Measurements from ENCODE around the gene MAN1A2. TPM values are rescaled to one million over a fixed set of nuclear protein-coding genes. Genes with fewer than 3 reads are reported as not detected.
"Not testable (repeated sequence)": the region's sequence is repeated elsewhere in the genome, so short reads cannot be mapped to it uniquely, and the experiment has no call there.

Gene MAN1A2
- total and polyA plus RNA-seq, 11 donors = 5.1 to 36.5 (median 19.9) TPM

GRCh38 chr1:117447661-117448060 lies 80.4 kb downstream of the MAN1A2 start:
- intact Hi-C loops (cut with DNase I) = no loop called here
- H3K36me3 ChIP-seq = peaks cover 0 to 11% (median 0%) of the 10 kb centered on the region in 9 donors
- no peak overlapping the region for H3K27ac ChIP-seq
- H3K27me3 ChIP-seq = no peaks in the 10 kb centered on the region
- no peaks in the 10 kb centered on the region for H3K4me1 ChIP-seq
- no peak overlapping the region for H3K4me3 ChIP-seq
- no peak for DNase-seq
- H3K9me3 ChIP-seq = peaks cover 0 to 12% (median 0%) of the 10 kb centered on the region in 12 donors
- TF ChIP-seq POLR2A (IDR thresholded peaks at IDR 0.05) = no peak
- TF ChIP-seq CTCF (IDR thresholded peaks at IDR 0.05) = no peak
- ATAC-seq = no peak
- WGBS, 4 donors = 97 to 100% (median 97%) methylated on average over 2 of the region's 2 CpGs

GRCh38 chr1:117452216-117452615 lies 85.0 kb downstream of the MAN1A2 start:
- TF ChIP-seq POLR2A (IDR thresholded peaks at IDR 0.05) = no peak
- TF ChIP-seq CTCF (IDR thresholded peaks at IDR 0.05) = no peak
- WGBS, 4 donors = 92 to 100% (median 99%) methylated on average over 3 of the region's 3 CpGs
- H3K4me1 ChIP-seq = no peaks in the 10 kb centered on the region
- H3K9me3 ChIP-seq = no peaks in the 10 kb centered on the region
- intact Hi-C loops (cut with DNase I) = no loop called here
- H3K36me3 ChIP-seq = peaks cover 0 to 11% (median 0%) of the 10 kb centered on the region in 9 donors
- ATAC-seq (no peak), DNase-seq (no peak)
- no peak overlapping the region for H3K27ac ChIP-seq
- H3K4me3 ChIP-seq = no peak overlapping the region
- no peaks in the 10 kb centered on the region for H3K27me3 ChIP-seq

GRCh38 chr1:117453958-117454357 lies 86.7 kb downstream of the MAN1A2 start:
- no peak overlapping the region for H3K4me3 ChIP-seq
- WGBS, 4 donors = 84 to 87% (median 85%) methylated on average over 2 of the region's 2 CpGs
- H3K27ac ChIP-seq = no peak overlapping the region
- H3K27me3 ChIP-seq = no peaks in the 10 kb centered on the region
- no peaks in the 10 kb centered on the region for H3K9me3 ChIP-seq
- TF ChIP-seq POLR2A (IDR thresholded peaks at IDR 0.05) = no peak
- no peak for TF ChIP-seq CTCF (IDR thresholded peaks at IDR 0.05)
- H3K36me3 ChIP-seq = peaks cover 0 to 11% (median 0%) of the 10 kb centered on the region in 9 donors
- H3K4me1 ChIP-seq = no peaks in the 10 kb centered on the region
- intact Hi-C loops (cut with DNase I) = no loop called here
- no peak for DNase-seq
- ATAC-seq = no peak

GRCh38 chr1:117458410-117458809 lies 91.2 kb downstream of the MAN1A2 start:
- H3K36me3 ChIP-seq; ATAC-seq; H3K9me3 ChIP-seq; DNase-seq; intact Hi-C loops (cut with DNase I); H3K4me1 ChIP-seq; H3K4me3 ChIP-seq; H3K27me3 ChIP-seq; H3K27ac ChIP-seq: not testable (repeated sequence)
- WGBS, 4 donors = 96 to 99% (median 97%) methylated on average over 8 of the region's 8 CpGs

GRCh38 chr1:117466761-117467160 lies 99.5 kb downstream of the MAN1A2 start:
- DNase-seq (no peak), ATAC-seq (no peak)
- Histone ChIP-seq H3K9me3 (no peaks in the 10 kb centered on the region), H3K36me3 (peaks cover 0 to 34% (median 8%) of the 10 kb centered on the region in 9 donors), H3K4me1 (no peaks in the 10 kb centered on the region), H3K27ac (no peak overlapping the region), H3K27me3 (no peaks in the 10 kb centered on the region), H3K4me3 (no peak overlapping the region)
- TF ChIP-seq CTCF (IDR thresholded peaks at IDR 0.05) (no peak), POLR2A (IDR thresholded peaks at IDR 0.05) (no peak)
- intact Hi-C loops (cut with DNase I) = no loop called here

Measured in heart left ventricle (tissue), 16 donors.